ENCODE data around the gene IRGC. TPM values are rescaled to one million over a fixed set of nuclear protein-coding genes. Genes with fewer than 3 reads are reported as not detected.

Gene IRGC
- total and polyA plus RNA-seq, 2 of the 4 experiments (the other 2 are of a cell fraction), result not detected

GRCh38 chr19:43688059-43688701, 27.7 kb upstream of the IRGC start:
- 80% methylated on average over 1 of the region's 10 CpGs; no CpG with 5 or more reads in 1 of the 2 experiments for WGBS, 2 experiments (ENCODE audit: extremely low coverage in 2 of 2, insufficient read length in 1 of 2)
- Histone ChIP-seq H2BK120ac (ENCODE audit: low read depth, low read length) (no peak overlapping the region), H3K4ac (ENCODE audit: low read depth, low read length) (no peak overlapping the region), H4K91ac (ENCODE audit: insufficient read depth, low read depth, low read length) (no peak overlapping the region), H3K9me3 (ENCODE audit: control insufficient read depth, insufficient read depth, low read length) (peaks cover 23% of the 10 kb centered on the region), H2AK9ac (replicated peaks; ENCODE audit: low read depth, low read length, poor library complexity) (no peak overlapping the region), H4K8ac (ENCODE audit: low read depth in 2 of 2, low read length in 2 of 2) (no peak overlapping the region), H4K20me1 (ENCODE audit: insufficient read depth, low read length) (no peaks in the 10 kb centered on the region), H2BK5ac (ENCODE audit: low read depth, low read length, poor library complexity, severe bottlenecking) (no peak overlapping the region), H3K56ac (ENCODE audit: extremely low read depth, insufficient read depth, low read length) (no peak overlapping the region), H3K4me3 (ENCODE audit: insufficient read depth, low read depth, low read length) (no peak overlapping the region), H2BK20ac (ENCODE audit: low read depth, low read length) (no peak overlapping the region), H3K27ac (ENCODE audit: insufficient read depth, low read length) (no peak overlapping the region), H4K5ac (ENCODE audit: low read depth, low read length) (no peak overlapping the region), H3K18ac (ENCODE audit: low read depth, low read length) (no peak overlapping the region), H2AFZ (replicated peaks; ENCODE audit: low read length, poor library complexity) (no peak overlapping the region), H2AK5ac (ENCODE audit: low read depth, low read length) (no peak overlapping the region), H3K23ac (ENCODE audit: low read depth, low read length) (no peak overlapping the region), H3K9me1 (ENCODE audit: insufficient read depth, low read length) (no peaks in the 10 kb centered on the region), H2BK15ac (ENCODE audit: low read depth, low read length) (no peak overlapping the region), H3K4me2 (ENCODE audit: low read depth, low read length) (no peak overlapping the region), H3K79me1 (ENCODE audit: low read depth in 1 of 2, low read length in 2 of 2) (no peaks in the 10 kb centered on the region), H3K27me3 (ENCODE audit: control insufficient read depth, insufficient read depth, low read length) (peaks cover 2% of the 10 kb centered on the region; the same call in 1 of the 2 replicates), H3K9ac (ENCODE audit: low read depth, low read length) (no peak overlapping the region), H3K36me3 (ENCODE audit: control insufficient read depth, insufficient read depth, low read length) (no peaks in the 10 kb centered on the region), H3K4me1 (ENCODE audit: control insufficient read depth, insufficient read depth, low read length) (peaks cover 2% of the 10 kb centered on the region; the same call in 1 of the 2 replicates), H3K14ac (replicated peaks; ENCODE audit: low read depth, low read length) (no peak overlapping the region; the same call in 1 of the 2 replicates)
- BruUV-seq (replicated peaks), result no TSS peak
- in situ Hi-C loops (cut with MboI; ENCODE audit: low sequenced_read_pairs) (no loop called here), dilution Hi-C loops (cut with HindIII; ENCODE audit: low sequenced_read_pairs, unreplicated experiment) (no loop called here), intact Hi-C loops (cut with micrococcal nuclease) (no loop called here)
- POLR2A ChIA-PET (ENCODE audit: unreplicated experiment), result no interaction called here
- TF ChIP-seq CEBPB (IDR thresholded peaks at IDR 0.05; ENCODE audit: low read depth, low read length) (no peak), NFE2L2 (IDR thresholded peaks at IDR 0.05; ENCODE audit: low read depth, low read length) (no peak), MXI1 (IDR thresholded peaks at IDR 0.05; ENCODE audit: borderline replicate concordance, low read depth, low read length) (no peak)
- TF ChIP-seq, protein P1, sequence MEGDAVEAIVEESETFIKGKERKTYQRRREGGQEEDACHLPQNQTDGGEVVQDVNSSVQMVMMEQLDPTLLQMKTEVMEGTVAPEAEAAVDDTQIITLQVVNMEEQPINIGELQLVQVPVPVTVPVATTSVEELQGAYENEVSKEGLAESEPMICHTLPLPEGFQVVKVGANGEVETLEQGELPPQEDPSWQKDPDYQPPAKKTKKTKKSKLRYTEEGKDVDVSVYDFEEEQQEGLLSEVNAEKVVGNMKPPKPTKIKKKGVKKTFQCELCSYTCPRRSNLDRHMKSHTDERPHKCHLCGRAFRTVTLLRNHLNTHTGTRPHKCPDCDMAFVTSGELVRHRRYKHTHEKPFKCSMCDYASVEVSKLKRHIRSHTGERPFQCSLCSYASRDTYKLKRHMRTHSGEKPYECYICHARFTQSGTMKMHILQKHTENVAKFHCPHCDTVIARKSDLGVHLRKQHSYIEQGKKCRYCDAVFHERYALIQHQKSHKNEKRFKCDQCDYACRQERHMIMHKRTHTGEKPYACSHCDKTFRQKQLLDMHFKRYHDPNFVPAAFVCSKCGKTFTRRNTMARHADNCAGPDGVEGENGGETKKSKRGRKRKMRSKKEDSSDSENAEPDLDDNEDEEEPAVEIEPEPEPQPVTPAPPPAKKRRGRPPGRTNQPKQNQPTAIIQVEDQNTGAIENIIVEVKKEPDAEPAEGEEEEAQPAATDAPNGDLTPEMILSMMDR (conservative IDR thresholded peaks at IDR 0.05; ENCODE audit: low read depth, low read length), result no peak
- DNase-seq (no peak), ATAC-seq (ENCODE audit: low read depth) (no peak)
- CTCF ChIA-PET, result no interaction called here

Data from IMR-90 (cell line).